ENCODE results near the gene PRKCA.

The PRKCA gene

DNA sequence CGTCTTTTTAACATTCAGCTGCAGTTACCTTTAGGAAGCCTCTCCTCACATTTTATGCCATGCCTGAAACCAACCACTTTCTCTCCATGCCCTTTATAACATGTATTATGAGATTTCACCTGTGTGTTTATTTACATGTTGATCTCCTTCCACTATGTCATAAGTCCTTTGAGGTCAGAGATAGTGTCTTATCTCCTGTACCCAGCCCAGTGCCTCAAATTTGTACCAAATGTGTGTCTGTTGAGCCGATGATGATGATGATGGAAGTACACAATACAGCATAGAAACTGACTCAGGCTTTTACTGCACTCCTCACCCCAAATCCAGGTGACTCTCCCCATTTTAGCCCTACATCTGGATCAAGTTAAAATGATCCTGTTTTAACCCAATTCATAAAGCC lies 353.0 kb downstream of the PRKCA start:
- DNase-seq (ENCODE audit: low read depth) = no peak

DNA sequence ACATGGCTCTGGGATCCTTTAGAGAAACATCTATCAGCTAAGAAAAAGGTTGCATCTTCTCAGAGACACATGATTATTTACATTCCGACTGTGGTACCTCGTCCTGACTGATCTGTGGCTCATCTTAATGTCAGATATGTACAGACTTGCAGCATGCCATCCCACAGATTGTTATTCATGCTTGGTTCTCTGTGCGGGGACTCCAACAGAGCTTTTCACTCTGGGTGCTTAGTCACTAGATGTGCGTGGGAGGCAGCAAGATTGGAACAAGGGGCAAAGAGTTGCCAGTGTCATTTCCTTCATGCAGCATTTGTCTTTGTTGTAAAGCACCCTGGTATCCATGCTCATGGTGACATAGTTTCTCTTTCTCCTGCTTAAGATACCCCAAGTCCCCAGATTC lies 353.4 kb downstream of the PRKCA start:
- peak; percentile 41 for DNase-seq (ENCODE audit: low read depth)

DNA sequence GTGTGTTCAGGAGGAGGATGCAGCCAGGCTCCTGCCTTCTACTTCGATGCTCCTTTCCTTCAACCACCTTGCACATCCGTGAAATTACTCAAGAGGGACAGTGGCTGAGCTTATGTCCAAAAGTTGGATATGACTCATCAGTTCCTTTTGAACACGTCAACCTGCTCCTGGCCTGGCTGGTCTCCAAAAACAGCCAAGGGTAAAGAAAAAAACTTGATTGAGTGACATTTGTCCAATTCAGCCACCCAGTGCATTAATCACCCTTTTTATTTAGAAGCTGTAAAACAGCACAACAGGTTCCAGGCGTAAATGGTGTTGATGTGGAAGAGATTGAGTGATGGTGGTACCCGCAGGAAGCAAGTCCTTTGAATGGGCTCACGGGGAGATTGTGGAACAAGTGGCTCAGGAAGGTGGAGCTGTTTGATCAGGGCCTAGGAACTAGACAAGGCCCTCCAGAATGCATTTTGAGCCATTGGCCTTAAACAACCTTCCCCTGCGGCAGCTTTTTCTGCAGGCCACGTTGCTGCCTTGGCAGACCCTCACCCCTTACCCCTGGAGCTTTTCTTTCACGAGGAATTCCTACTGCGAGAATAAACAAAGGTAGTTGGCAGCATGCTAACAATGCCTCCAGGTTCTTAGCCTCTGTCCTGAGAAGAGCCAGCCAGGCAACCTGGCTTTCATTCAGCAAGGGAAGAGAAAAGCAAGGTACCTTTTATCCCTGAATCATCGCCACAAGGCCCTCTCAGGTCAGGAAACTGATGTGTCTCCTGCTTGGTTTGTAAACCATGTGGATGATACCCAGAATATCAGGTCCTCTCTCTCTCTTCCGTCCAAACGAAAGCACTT lies 359.2 kb downstream of the PRKCA start:
- DNase-seq (ENCODE audit: low read depth) = no peak

DNA sequence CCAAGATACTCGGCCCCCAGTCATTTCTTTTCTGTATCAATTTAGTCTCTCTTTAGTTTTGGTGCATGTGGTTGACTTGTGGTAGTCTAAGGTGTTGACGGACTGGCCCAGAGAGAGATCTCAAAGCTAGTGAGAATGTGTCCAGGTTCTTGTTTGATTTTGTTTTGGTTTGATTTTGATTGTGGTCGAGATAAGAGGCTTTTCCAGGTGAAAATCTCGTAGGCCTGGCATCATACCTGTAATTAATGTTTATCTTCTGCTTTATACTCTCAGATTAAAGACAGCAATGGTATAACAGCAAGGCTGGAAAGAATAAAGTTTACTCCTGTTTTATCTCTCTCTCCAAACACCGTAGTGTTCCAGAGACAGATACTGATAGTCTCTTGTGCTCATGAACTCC lies 360.1 kb downstream of the PRKCA start:
- no peak for DNase-seq (ENCODE audit: low read depth)

DNA sequence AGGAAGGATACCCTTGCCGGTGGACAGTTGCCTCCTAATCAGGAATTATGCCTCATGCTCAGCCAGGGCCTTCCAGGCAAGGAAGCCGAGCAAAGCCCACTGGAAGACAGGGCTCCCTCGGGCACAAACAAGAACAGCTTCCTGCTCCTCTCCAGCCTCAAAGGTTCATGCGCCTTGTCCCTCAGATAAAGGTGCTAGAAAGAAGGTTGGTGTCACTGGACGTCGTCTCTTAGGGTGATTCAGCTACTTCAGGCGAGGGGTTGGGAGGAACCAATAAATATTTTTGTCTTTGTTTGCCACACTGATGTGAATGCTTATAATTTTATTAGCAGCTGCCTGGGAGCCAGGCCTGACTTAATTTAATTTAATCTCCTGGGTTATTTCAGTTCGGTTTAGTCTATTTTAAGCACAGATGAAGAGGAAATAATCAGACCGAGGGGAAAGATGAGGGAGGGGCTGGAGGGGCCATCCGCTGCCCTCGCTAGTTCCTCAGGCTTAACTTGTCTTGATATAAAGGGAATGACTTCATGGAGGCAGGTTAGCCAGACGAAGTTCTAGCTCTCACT lies 360.7 kb downstream of the PRKCA start:
- no peak for DNase-seq (ENCODE audit: low read depth)

DNA sequence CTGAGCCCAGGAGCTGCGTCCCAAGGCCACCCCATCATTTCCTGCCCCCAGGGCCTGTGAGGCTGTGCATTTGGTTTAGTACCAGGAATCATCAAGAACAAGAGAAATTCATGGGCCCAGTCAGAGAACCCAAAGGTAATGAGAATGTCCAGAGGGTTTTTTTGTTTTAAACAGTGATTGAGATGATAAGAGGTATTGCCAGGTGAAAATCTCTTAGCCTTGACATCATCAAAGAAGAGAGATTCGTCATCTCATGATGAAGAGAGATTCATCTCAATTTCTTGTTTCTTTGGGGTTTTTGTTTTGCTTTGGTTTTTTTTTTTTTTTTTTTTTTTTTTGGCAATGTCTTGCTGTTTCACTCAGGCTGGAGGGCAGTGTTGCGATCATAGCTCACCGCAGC lies 361.9 kb downstream of the PRKCA start:
- no peak for DNase-seq (ENCODE audit: low read depth)

DNA sequence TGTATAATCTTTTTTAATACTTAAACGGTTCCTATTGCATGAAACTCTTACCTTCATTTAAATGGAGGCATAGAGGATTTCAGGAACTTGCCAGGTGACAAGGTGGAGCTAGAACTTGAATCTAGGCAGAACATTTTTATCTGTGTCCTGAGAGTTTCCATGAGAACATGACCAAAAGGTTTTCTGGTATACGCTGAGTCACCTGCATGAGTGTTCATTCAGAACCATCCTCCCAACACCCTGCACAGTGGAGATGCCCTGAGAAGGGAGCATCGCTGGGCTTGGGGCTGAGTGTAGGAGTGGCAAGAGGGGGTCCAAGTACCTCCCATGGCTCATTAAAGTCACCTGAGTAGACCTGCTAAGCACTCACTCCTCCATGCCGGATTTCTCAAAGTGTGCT lies 362.8 kb downstream of the PRKCA start:
- no peak for DNase-seq (ENCODE audit: low read depth)

DNA sequence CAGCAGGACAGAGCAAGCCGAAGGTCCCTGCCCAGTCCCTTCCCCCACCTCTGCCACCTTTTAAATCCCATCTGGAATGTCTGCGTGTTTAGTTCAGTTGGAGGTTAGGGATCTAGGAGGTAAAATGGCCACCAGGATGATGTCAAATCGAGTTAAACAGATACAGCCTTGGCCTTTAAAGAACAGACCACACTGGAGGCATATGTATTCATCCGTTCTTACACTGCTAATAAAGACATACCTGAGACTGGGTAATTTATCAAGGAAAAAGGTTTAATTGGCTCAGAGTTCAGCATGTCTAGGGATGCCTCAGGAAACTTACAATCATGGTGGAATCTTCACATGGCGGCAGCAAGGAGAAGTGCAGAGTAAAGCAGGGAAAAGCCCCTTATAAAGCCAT lies 364.7 kb downstream of the PRKCA start:
- no peak for DNase-seq (ENCODE audit: low read depth)

DNA sequence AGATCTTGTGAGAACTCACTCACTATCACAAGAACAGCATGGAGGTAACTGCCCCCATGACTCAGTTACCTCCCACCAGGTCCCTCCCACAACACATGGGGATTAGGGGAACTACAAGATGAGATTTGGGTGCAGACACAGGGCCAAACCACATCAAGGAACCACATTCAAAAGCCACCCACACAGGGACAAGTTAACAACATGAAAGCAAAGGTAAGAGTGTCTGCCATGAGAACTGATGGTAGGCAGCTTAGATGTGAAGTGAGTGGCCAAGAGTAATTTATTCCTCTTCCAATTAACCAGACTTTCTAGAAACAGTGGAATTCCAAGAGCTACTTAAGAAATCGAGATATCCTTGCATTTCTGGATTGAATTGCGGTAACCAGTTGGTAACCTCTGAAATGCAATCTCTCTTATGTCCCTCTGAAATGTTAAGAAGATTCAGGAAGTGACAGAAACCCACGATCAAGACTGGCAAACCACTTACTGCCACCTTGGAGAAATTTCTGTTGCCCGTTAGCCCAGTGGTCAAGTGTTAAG lies 365.1 kb downstream of the PRKCA start:
- peak; percentile 55 for DNase-seq (ENCODE audit: low read depth)

DNA sequence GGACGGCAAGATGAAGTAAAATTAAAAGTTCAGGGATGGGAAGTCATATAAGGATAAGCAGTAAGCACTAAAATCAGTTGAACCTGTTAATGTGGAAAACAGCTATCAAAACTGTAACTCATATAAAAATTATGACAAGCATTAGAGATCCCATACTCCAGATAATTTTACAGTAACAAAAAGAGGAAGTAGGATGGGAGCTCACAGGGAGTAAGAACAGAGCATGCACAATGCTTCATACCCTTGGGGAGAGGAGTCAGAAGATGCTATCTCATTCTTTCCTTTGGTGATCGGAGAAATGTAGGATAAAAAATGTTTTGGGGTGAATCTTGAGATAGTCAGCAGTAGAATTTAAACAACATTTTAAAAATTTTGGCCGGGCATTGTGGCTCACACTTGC lies 367.8 kb downstream of the PRKCA start:
- DNase-seq (ENCODE audit: low read depth) = no peak

DNA sequence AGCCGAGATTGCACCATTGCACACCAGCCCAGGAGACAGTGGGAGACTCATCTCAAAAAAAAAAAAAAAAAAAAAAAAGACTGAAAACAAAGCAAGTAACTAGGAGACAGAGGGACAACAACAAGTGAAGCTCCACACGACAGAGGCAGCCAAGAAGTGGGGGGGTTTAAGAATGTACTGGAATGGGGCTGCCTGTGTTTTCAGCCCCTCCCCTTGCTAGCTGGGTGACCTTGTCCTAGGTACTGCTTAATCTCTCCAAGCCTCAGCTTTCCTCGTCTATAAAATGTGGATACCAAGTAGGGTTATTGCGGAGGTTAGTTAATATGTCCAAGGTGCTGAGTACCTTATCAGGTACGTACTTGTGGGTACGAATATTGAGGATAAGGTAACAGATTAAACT lies 368.7 kb downstream of the PRKCA start:
- no peak for DNase-seq (ENCODE audit: low read depth)

DNA sequence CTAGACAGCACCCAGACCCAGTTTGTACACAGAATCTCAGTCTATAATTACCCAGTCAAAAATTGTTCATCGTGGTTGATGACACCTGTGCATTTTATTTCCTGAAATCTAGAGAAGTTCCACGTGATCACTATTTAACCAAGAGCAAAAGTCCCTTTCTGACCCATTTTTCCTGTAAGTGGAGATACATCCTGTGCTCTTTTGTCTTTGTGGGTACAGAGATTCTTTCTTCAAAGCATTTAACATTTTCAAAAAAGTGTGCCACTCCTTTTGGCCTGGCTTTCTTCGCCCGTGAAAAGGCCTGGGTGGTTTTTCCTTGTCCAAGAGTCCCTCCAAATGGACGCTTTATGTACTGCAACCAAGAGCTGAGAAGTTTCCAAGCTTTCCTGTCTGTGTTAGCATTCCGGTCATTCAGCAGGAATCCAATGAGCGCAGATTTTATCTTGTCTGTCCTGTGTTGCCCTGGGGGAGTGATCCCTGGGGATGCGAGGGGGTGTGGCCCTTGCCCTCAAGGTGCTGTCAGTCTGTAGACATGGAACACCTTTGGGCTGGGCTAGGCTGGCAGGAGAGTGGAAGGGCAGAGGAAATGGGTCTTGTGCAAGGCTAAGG lies 371.4 kb downstream of the PRKCA start:
- no peak for DNase-seq (ENCODE audit: low read depth)

DNA sequence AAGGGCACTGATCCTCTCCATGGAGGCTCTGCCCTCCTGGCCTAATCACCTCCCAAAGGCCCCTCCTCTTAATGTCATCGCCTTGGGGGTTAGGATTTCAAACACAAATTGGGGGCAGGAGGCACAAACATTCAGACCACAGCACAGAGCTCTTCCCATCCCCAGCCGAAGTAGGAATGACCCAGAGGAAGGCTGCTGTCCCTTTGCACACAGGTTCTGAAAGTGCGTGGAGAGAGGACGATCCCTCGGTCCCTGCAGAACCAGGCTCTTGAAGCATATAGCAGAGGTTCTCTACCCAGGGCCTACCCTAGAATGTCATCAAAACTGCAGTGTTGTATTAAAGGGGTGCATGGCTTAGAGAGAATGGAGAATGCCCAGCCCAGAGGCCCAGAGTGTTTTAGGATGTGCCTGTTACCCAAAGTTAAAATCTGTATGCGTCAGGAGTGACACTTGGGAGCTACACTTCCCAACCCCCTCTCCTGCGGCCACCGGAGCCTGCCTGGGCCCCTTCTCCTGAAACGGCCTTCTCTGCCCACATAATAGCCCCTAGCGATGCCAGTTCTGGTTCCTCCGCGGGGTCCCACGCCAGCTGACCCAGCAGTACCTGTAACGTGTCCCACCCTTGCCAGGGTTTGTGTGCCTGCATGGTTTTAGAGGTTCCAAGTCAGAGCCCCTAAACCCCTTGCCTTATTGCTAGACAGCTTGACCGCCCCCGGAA lies 373.0 kb downstream of the PRKCA start:
- DNase-seq (ENCODE audit: low read depth) = no peak

DNA sequence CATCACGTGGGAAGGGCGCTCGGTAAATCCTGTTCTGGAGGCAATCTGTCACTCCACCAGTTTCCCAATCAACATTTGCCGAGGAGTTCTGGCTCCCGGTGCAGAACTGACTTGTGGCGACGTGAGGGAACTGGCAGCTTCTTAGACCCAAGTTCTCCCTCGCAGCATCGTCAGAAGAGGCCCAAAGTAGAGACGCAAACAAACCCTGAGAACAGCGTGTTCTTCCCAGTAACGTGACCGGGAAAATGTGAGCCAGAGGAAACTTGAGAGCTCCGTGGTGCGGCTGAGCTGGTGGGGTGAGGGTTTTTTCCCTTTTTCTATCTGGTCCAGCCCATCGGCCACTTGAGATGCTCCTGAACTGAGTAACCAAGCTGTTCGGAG lies 373.6 kb downstream of the PRKCA start:
- no peak for DNase-seq (ENCODE audit: low read depth)

DNA sequence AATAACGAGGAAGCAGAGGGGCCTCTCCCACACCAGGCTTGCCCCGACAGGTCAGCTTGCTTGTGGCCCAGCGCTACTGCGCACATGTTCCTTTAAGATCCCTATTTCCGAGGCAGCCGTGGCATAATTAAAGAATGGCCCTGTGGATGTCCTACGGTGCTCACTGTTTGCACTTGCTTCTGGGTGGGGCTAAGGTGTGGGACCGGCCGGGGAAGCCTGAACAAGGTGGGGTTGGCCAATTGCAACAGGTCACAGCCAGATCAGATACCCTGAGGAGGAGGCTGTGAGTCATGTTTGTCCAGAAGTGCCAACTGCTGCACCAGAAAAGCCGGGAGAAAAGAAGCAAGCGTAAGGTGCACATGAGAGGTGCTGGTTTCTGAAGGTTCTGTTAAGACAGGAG lies 374.0 kb downstream of the PRKCA start:
- DNase-seq (ENCODE audit: low read depth) = no peak

DNA sequence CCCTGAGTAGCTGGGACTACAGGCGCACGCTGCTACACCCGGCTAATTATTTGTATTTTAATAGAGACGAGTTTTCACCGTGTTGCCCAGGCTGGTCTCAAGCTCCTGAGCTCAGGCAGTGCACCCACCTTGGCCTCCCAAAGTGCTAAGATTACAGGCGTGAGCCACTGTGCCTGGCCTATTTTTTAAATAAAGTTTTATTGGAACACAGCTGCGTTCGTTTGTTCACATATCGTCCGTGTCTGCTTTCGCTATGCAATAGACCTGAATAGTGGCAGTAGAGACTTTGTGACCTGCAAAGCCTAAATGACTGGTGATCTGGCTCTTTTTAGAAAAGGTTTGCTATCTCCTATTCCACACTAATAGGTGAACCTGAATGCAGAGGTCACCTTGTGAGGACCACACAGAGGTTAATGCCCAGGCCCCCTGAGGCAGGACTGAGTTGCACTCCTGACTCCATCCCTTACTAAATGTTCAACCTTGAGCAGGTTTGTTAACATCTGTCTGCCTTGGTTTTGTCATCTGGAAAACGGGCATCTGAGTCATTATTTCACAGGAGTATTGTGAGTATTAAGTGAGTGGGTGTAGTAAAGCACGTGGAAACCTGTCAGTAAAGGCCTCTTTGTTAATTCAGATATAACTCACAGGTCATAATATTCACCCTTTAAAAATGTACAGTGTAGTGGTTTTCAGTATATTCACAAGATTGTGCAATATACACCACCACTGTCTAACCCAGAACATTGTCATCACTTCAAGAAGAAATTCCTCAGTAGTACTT lies 375.0 kb downstream of the PRKCA start:
- DNase-seq (ENCODE audit: low read depth) = no peak

DNA sequence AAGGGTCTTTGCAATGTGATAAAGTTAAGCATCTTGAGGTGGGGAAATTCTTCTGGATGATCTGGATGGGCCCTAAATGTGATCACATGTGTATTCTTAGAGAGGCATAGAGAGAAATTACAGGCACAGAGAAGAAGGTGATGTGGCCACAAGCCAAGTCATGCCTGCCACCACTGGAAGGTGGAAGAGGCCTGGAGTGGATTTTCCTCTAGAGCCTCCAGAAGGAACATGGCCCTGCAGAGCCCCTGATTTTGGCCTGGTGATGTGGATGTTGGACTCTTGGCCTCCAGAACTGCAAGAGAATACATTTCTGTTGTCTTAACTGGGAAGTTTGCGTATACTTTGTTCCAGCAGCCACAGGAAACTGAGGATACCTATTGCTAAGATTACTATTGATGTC lies 375.6 kb downstream of the PRKCA start:
- no peak for DNase-seq (ENCODE audit: low read depth)

DNA sequence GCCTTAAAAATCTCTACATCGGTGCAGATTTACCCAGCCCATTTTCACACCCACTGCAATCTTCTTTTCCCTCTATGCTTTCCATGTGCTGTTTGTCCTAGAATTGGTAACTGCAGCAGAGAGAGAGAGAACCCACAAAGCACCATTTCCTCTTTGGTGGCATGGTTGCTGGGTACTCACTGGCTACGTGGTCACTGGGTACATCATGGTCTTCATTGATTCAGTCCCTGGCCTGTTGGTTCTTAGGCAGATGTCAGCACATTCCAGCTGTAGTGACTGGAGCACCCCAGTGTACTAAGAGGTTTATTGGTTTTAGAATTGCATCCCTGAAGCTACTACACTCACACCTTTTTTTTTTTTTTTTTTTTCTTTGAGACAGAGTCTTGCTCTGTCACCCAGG lies 376.4 kb downstream of the PRKCA start:
- DNase-seq (ENCODE audit: low read depth) = no peak

DNA sequence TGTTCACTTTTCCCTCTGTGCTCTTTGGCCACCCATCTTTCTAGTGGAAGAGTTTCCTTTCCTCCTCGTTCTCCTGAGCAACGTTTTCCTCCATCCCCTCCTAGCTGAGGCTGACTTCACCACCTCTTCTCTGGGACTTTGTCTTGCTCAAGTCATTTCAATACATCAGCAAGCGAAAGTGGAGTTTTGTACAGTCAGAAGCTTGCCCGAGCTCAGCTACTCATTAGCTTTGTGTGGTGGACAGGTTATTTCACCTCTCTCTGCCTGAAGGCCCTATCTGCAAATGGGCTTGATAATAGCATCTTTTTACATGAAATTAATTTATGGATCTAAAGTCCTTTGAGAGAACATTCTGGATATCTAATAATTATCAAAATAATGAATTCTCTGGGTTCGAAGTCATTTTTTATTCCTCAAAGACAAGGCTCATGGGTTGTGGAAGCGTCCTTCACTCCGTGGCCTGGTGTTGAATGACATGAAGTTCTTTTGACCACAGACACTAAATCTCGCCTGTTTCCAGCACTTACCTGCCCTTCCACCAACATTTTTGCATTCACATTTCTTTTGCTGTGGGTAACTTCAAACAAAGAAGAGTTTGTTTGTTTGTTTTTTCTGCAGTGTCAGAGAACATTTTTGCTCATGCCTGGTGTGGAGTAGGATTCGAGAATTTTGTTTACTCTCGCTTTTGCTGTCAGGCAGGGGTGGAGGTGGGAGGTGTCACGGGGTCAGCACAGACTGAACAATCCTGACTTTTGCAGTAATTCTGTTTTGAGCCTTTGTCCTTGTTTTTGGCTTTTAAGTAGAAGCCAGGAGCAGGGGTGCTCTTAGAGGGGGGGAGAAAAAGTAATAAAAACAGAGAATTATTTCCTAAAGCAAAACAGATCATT lies 377.5 kb downstream of the PRKCA start:
- no peak for DNase-seq (ENCODE audit: low read depth)

DNA sequence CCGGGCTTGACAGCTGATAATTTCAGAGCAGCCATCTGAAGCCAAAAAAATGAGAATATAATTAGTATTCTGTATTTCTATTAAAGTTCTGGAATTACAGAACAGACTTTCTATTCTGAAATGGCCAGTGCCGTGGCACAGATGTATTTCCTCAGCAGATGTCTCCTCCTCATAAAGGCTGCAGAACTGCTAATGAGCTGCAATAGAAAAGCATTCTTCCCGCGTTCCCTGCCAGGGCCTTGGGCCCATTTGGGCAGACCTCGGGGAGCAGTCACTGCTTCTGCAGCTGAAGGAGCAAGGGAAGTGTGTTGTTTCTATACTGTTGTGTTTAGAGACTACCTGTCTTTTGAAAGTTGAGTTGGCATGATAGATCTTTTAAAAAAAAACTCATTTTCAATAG lies 379.9 kb downstream of the PRKCA start:
- DNase-seq (ENCODE audit: low read depth) = no peak

DNA sequence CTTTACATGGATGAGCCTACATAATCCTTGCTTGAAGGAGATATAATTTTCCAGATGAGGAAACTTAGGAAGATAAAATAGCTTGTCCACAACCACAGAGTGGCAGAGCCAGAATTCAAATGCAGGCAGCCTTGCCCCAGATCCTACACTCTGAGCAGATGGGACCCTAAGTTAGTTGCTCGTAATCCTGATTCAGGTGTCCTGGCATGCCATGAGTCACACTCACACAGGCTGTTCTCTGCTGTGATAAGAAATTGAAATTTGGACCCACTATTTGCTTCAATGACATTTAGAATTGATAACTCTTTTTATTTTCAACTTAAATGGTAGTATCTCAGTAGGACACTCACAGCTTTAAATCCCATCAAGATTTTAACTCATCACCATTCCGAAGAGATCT lies 381.8 kb downstream of the PRKCA start:
- no peak for DNase-seq (ENCODE audit: low read depth)

All from stimulated activated CD8-positive, alpha-beta memory T cell treated with anti-CD3 and anti-CD28 coated beads, Interleukin-4, amount 100 ng/mL, for 24 hours (primary cell).